HuH-7.5 (cell line): ENCODE results near the gene IRF3.

Source experiments
- DNase-seq: peaks from one replicate; pipeline ENCODE4 v3.0.0; 2011; ENCODE audit warnings: low spot score

Gene IRF3

GRCh38 chr19:49669516-49669915 lies 3.9 kb upstream of the IRF3 start:
- no peak for DNase-seq

GRCh38 chr19:49667473-49667872 lies 1.8 kb upstream of the IRF3 start:
- no peak for DNase-seq

DNA sequence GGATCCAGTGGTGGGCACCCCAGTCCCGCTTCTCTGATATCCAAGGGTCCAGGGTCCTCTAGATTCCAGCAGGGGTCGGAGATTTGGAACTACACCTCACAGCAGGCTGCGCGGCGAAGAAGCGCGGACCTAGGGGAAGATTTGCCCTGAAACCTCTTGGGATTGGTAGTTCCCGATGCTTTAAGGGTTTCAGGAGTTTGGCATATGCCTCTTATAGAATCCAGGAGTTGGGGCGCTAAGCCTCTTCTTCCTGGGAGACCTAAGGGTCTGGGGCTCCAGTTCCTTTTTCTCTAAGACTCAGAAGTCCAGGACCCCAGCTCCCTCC lies 425 bp upstream of the IRF3 start:
- no peak for DNase-seq

DNA sequence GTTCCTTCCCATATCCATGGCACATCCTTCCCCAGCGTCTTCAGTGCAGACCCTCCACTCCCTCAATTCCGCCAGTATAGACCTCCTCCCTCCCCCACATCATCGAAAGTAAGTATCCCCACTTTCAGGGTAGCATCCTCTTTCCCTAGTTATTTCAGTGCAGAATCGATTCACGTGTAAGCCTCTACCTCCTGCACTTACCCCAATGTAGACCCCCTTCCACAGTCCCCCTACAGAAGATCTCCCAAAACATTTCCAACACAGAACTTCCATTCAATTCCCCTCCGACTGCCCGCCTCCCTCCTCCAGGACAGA lies 664 bp downstream of the IRF3 start:
- no peak for DNase-seq

DNA sequence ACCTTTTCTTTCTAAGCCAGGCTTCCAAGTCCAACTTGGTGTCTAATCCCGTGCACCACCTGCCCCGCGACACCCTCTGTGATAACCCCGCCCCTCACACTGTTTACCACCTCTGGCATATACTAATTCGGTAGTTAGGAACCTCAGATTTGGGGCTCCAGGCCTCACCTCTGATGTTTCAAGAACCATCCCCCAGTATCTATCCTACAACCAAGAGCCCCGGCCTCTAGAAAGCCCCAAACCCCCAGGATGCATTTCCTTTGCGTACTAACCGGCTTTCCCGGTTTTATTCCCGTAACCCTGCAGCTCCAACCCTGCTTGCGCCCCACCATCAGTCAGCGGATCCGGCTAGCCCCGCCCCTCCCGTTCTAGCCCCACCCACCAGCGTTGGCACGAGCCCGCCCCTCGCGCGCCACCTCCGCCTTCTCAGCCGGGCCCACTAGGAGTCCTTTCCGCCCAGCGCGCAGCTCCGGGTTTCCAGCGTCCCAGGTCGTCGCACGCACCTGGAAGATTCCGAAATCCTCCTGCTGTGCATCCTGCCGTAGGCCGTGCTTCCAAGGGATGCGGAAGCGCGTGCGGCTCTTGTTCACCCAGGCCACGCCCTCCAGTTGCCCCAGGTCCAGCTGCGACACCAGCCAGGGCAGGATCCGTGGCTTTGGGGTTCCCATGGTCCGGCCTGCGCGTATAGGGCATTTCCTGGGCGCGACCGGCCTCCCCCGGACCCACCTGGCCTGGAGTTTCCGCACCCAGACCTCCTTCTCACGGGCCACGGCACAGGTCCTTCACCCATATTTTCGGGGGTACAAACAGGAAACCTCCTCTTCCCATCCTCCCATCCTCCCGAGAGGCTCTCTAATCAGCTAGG lies 1.3 kb downstream of the IRF3 start:
- peak; percentile 97 for DNase-seq

DNA sequence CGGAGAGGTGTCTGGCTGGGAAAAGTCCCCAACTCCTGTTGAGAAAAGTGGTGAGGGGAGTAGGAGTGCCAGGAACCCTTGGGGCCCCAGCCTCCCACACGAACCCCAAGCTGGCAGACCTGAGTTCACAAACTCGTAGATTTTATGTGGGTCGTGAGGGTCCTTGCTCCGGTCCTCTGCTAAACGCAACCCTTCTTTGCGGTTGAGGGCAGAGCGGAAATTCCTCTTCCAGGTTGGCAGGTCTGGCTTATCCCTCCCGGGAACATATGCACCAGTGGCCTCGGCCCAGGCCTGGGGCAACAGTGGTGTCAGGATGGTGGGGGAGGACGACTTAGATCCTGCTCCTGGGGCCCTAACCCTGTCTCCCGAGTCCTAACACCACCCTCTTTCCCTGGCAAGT lies 2.4 kb downstream of the IRF3 start:
- DNase-seq, result no peak

GRCh38 chr19:49662011-49662410 lies 3.6 kb downstream of the IRF3 start:
- DNase-seq, result no peak

GRCh38 chr19:49660338-49660961 lies 5.2 kb downstream of the IRF3 start:
- DNase-seq, result no peak

- no peak for DNase-seq
Measured at GRCh38 chr19:49658566-49659442, 6.9 kb downstream of the IRF3 start.

DNA sequence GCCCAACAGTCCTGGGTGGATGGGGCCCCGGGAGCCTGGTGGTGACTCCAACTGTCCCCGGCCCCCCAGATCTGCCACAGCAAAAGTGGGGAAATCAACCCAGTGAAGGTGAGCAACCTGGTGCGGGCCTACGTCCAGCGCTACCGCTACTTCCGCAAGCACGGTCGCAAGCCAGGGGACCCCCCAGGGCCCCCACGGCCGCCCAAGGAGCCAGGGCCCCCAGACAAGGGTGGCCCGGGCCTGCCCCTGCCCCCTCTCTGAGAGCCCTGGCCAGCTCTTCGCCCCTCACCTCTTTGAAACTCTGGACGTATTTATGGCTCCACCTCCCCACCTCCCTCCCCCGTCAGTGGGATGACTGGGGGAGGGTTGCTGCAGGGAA lies 7.5 kb downstream of the IRF3 start:
- DNase-seq, result no peak

DNA sequence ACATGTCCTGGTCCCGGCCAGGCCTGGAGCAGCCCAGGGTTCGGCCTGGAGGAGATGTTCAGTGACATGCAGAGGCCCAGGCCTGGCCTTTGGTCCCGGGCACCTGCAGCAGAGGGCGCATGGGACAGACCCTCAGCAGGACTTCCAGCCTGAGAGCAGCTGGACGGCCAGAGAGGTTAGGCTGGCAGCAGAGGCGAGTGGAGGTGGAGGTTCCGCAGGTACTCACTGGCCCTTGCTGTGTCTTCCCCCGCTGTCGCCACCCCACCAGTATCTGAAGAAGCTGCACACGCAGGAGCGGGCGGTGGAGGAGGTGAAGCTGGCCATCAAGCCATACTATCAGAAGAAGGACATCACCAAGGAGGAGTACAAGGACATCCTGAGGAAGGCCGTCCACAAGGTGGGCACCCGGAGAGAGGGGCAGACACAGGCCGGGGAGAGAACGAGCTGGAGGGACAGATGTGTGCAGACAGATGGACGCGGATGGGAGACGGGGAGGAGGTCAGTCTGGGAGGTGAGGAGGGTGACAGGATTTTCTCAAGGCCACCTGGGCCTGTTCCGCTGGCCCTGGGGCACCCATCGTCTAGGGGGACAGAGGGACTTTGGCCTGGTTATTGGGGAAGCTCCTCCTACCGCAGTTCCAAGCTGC lies 8.0 kb downstream of the IRF3 start:
- no peak for DNase-seq

DNA sequence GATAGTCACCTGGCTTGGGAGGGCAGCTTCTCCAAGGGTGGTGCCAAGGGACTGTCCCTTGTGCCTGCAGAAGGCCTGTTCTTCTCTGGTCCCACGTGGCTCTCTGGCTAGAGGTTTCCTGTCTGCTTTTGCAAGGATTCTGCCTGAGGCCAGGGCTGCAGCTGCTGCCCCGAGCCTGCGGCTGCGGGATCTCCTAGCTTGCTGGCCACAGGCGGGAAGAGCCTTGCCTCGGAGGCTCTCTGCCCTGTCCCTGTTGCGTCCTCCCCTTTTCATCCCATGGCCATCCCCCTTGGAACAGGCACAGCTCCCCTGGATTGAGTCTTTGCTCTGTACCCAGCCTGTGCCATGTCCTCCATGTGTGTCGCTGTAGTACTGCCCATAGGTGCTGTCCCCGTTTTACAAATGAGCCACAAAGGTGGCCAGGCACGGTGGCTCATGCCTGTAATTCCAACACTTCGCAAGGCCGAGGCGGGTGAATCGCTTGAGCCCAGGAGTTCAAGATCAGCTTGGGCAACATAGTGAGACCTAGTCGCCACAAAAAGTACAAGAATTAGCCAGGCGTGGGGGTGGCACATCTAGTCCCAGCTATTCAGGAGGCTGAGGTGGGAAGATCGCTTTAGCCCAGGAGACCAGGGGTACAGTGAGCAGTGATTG lies 9.1 kb downstream of the IRF3 start:
- no peak for DNase-seq

DNA sequence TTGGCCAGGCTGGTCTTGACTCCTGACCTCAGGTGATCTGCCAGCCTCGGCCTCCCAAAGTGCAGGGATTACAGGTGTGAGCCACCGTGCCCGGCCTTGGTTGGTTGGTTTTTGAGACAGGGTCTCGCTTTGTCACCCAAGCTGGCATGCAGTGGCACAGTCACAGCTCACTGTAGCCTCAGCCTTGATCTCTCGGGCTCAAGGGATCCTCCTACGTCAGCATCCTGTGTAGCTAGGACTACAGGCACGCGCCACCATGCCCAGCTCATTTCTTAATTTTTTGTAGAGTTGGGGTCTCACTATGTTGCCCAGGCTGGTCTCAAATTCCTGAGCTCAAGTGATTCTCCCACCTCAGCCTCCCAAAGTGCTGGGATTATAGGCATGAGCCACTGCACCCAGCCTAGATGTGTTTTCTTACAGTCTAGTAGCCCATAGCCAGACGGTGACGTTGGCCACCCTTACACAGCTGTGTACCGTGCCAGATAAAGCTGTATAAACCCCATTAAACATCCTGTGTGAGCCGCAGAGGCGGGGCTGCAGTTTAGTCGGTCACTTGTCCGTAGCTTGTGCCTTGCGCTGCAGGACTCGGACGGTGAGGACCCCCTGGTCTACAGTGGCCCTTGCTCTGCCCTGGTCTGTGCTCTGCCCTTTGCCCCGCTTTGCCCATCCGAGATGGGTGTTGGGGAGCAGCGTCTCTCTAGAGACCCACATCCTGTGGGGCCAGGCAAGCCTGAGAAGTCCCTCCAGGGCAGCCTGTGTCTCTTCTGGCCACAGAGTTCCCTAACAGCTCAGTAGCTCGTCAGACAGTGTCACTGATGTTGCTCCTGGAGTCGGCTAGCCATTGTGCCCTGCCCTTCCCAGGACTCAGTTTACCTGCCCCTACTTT lies 9.8 kb downstream of the IRF3 start:
- no peak for DNase-seq

DNA sequence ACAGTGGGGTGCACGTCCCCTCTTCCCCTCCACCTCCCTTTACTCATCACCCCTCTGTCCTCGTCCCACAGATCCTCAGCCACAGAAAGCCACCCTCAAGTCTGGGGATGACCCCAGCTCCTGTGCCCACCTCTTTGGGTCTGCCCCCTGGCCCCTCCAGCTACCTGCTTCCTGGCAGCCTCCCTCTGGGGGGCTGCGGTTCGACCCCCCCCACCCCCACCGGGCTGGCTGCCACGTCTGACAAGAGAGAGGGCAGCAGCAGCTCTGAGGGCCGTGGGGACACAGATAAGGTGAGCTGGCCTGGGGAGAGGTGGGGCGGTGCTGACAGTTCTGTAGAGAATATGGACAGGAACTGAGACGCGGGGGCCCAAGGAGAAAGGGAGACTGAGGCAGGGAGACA lies 11.1 kb downstream of the IRF3 start:
- DNase-seq, result no peak

- no peak for DNase-seq
Measured at GRCh38 chr19:49653466-49653806, 12.2 kb downstream of the IRF3 start.

- no peak for DNase-seq
Measured at GRCh38 chr19:49652551-49653465, 12.8 kb downstream of the IRF3 start.

- DNase-seq, result no peak
Measured at GRCh38 chr19:49651820-49652550, 13.7 kb downstream of the IRF3 start.

GRCh38 chr19:49651029-49651819 lies 14.4 kb downstream of the IRF3 start:
- no peak for DNase-seq

DNA sequence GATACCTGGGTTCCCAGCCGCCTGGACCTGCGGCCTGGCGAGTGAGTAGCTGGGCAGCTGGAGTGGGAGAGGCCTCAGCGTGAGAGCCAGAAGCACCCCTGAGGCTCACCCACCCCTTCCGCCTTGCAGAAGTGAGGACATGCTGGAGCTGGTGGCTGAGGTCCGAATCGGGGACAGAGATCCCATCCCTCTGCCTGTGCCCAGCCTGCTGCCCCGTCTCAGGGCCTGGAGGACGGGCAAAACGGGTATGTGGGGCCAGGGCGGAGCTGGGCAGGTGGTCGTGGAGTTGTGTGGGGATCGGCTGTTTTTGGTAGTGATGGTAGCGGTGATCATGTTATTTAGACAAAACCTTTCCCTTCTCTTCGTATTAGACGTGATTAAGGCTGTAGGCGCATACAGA lies 19.1 kb downstream of the IRF3 start:
- DNase-seq, result no peak
